Measurements from ENCODE around the gene NRROS.

- TF ChIP-seq EZH2 (IDR thresholded peaks at IDR 0.05; ENCODE audit: borderline replicate concordance, low read depth, low read length, poor library complexity, severe bottlenecking): no peak
- TF ChIP-seq CTCF (conservative IDR thresholded peaks at IDR 0.05; ENCODE audit: low read depth, low read length): no peak
These were observed 19.3 kb upstream of the NRROS start for GRCh38 chr3:196620161-196620604.

Measured in A673 (cell line).